ENCODE data around the gene TMEM139.

DNA sequence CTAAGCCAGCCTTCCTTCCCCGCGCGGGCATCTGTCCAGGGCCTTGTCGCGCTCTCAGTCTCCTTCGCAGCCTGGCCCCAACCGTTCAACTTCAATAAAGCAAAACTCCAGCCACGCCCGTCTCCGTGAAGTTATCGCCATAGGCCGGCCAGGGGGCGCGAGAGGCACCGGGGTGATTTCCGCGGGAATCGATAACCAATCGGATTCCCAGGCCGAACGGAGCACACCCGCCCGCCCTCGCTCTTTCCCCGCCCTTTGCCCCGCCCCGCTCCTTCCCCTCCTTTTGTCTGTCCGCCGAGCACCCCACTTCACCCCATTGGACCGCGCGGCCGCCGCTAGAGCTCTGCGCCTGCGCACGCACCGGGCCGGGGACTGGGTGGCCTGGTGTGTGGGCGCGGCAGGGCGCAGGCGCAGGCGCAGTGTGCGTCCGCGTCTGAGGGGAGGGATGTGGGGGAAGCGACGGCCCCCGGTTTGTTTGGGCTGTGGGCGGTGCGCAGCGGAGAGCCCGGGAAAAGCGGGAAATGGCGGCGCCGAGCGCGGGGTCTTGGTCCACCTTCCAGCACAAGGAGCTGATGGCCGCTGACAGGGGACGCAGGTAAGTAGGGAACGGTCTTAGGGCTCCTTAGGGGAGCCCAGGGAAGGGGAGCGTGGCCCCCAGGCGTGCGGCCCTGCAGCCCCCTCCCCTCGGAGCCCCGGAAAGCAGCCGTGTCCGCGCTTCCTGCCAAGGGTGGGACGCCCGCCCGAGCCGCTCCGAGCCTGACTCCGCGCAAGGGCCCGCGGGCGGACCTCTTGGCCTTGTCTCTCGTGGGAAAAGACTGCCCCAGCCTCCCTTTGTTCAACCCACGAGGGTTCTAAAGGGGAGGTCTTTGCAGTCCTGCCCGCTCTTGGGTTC is 3.4 kb downstream of the TMEM139 start, which contains the start of gene CASP2:
- TF ChIP-seq, protein P1, sequence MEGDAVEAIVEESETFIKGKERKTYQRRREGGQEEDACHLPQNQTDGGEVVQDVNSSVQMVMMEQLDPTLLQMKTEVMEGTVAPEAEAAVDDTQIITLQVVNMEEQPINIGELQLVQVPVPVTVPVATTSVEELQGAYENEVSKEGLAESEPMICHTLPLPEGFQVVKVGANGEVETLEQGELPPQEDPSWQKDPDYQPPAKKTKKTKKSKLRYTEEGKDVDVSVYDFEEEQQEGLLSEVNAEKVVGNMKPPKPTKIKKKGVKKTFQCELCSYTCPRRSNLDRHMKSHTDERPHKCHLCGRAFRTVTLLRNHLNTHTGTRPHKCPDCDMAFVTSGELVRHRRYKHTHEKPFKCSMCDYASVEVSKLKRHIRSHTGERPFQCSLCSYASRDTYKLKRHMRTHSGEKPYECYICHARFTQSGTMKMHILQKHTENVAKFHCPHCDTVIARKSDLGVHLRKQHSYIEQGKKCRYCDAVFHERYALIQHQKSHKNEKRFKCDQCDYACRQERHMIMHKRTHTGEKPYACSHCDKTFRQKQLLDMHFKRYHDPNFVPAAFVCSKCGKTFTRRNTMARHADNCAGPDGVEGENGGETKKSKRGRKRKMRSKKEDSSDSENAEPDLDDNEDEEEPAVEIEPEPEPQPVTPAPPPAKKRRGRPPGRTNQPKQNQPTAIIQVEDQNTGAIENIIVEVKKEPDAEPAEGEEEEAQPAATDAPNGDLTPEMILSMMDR (IDR thresholded peaks at IDR 0.05), result peak in 6 of 7 experiments; percentile 11 to 50 (median 42)
- TF ChIP-seq POLR2A (IDR thresholded peaks at IDR 0.05), result peak; percentile 39 to 76 (median 72)
